Calu3 (cell line): Measurements from ENCODE around the gene SLC25A42. TPM values are rescaled to one million over a fixed set of nuclear protein-coding genes. Genes with fewer than 3 reads are reported as not detected.
A peak's percentile ranks its signal among the peaks of the same experiment; 100 is the strongest.

Source experiments
- BruUV-seq: library from RNA; stranded (reverse); fragments of 400-500 nt; replicated peaks from 2 replicates; lab custom pipeline; 2021; lab: Mats Ljungman, UMichigan
- CTCF ChIA-PET: fragments of 300-600 bp; sonication (Branson Sonifier 250); formaldehyde crosslinking; loops from one replicate; lab custom pipeline; 2022; ENCODE audit warnings: antibody characterized with exemption; lab: Charles Lee
- DNase-seq: peaks from one replicate; pipeline ENCODE4 v3.0.0; 2022
- H3K27ac Mint-ChIP-seq: one replicate; pipeline ENCODE4 v1.8.0; 2022; ENCODE audit warnings: mixed read lengths; ENCODE audit not compliant: unreplicated experiment
- H3K27me3 Mint-ChIP-seq: one replicate; pipeline ENCODE4 v1.8.0; 2022; ENCODE audit warnings: mixed read lengths; ENCODE audit not compliant: unreplicated experiment
- H3K36me3 Mint-ChIP-seq: one replicate; pipeline ENCODE4 v1.8.0; 2022; ENCODE audit warnings: mild to moderate bottlenecking, moderate library complexity, mixed read lengths; ENCODE audit not compliant: insufficient read depth, unreplicated experiment
- H3K4me1 Mint-ChIP-seq: one replicate; pipeline ENCODE4 v1.8.0; 2022; ENCODE audit warnings: mild to moderate bottlenecking, low read depth, mixed read lengths; ENCODE audit not compliant: unreplicated experiment
- H3K4me3 Mint-ChIP-seq: one replicate; pipeline ENCODE4 v1.8.0; 2022; ENCODE audit warnings: mild to moderate bottlenecking, low read depth, moderate library complexity, mixed read lengths; ENCODE audit not compliant: unreplicated experiment
- H3K9me3 Mint-ChIP-seq: one replicate; pipeline ENCODE4 v1.8.0; 2022; ENCODE audit warnings: low read depth, mixed read lengths; ENCODE audit not compliant: unreplicated experiment
- CTCF ChIP-seq: fragments of 200-600 bp; IDR thresholded peaks from one replicate; pipeline ENCODE4 v1.8.0; 2022; ENCODE audit warnings: antibody characterized with exemption; ENCODE audit not compliant: unreplicated experiment
- intact Hi-C: fragments of 100-400 bp; cut with micrococcal nuclease; formaldehyde crosslinking; loops from one replicate; pipeline ENCODE4 v1.10.0; 2022; ENCODE audit not compliant: unreplicated experiment
- total RNA-seq: library from RNA; stranded (reverse); gene quantifications from 2 replicates; pipeline ENCODE4 v1.2.3, GENCODE V29; 2022

SLC25A42 gene
- total RNA-seq, 1 experiment from 2014 or later: 7.1 TPM

DNA sequence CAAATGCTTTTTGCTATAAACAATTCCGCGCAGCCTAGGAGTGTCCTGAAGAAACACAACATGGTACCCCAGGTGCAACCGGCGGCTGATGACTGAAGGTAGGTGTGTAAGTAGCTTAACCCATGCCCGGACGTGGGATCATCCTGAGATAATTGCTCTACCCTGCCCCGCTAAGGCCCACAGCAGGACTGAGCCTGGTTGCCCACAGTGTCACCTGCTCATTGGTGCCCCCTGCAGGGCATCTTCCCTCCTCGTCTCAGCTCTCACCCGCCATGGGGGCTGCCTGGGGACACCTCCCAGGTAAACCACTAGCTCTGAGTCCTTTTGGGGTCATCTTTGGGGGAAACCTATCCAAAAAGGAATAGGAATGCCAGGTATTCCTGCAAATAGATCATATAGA, 52.2 kb downstream of the SLC25A42 start:
- H3K27me3 Mint-ChIP-seq: no peaks in the 10 kb centered on the region
- no peak overlapping the region for H3K27ac Mint-ChIP-seq
- DNase-seq: peak; percentile 15
- no peaks in the 10 kb centered on the region for H3K9me3 Mint-ChIP-seq
- no peaks in the 10 kb centered on the region for H3K4me1 Mint-ChIP-seq
- no peak overlapping the region for H3K4me3 Mint-ChIP-seq
- peaks cover 6% of the 10 kb centered on the region for H3K36me3 Mint-ChIP-seq
- intact Hi-C loops: no loop called here
- BruUV-seq: no TSS peak
- peak; percentile 35 for TF ChIP-seq CTCF
- CTCF ChIA-PET: interaction anchor here (0.7 kb wide), 1 partner anchor 9 kb away, joined by 4 read pairs; no protein-coding TSS in a partner anchor

- H3K36me3 Mint-ChIP-seq: peaks cover 6% of the 10 kb centered on the region
- intact Hi-C loops: no loop called here
- no peak for TF ChIP-seq CTCF
- BruUV-seq: no TSS peak
- no peaks in the 10 kb centered on the region for H3K4me1 Mint-ChIP-seq
- no peak overlapping the region for H3K27ac Mint-ChIP-seq
- DNase-seq: no peak
- CTCF ChIA-PET: no interaction called here
- H3K9me3 Mint-ChIP-seq: no peaks in the 10 kb centered on the region
- H3K27me3 Mint-ChIP-seq: no peaks in the 10 kb centered on the region
- no peak overlapping the region for H3K4me3 Mint-ChIP-seq
These were observed 55.8 kb downstream of the SLC25A42 start for GRCh38 chr19:19119325-19120237.

DNA sequence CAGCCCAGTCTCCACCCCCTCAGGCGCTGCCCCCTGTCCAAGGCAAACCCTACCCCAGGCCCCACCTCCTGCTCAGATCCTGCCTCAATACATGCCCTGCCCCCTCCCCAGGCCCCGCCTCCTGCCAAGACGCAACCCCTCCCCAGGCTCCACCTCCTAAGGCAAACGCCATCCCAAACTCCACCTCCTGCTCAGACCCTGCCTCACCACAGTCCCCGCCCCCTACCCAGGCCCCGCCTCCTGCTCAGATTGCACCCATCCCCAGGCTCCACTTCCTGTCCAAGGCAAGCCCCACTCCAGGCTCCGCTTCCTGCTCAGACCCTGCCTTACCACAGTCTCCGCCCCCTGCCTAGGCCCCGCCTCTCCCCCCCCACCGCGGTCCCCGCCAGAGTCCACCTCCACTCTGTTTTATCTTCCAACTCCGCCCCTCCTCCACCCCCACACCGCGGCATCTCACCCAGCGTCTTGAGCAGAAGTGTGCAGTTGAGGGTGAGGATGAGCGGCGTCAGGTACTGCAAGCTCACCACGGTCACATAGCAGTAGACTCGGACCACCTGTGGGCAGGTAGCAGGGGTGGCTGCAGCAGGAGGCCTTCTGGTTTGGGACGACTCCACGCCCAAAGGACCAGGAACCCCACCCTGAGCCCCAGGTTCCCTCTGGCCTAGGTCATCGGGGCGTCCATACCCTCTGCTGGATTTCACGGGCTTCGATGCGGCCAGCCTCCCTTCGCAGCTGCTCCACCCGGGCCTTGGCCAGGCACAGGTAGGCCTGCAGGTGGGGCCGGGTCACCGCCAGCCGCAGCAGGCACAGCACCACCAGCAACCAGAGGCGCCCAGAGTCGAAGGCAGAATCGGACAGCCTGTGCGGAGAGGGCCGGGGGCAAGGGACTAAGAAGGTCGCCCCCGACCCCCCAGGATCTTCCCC, 56.8 kb downstream of the SLC25A42 start:
- Mint-ChIP-seq H3K4me3 (no peak overlapping the region), H3K9me3 (no peaks in the 10 kb centered on the region), H3K36me3 (peaks cover 6% of the 10 kb centered on the region), H3K27me3 (no peaks in the 10 kb centered on the region), H3K4me1 (no peaks in the 10 kb centered on the region), H3K27ac (no peak overlapping the region)
- intact Hi-C loops: no loop called here
- DNase-seq: no peak
- no TSS peak for BruUV-seq
- no peak for TF ChIP-seq CTCF
- CTCF ChIA-PET: no interaction called here

- CTCF ChIA-PET: no interaction called here
- BruUV-seq: no TSS peak
These were observed 57.6 kb downstream of the SLC25A42 start for GRCh38 chr19:19121371-19121770.

More at GRCh38 chr19:19121371-19121770, 57.6 kb downstream of the SLC25A42 start:
- TF ChIP-seq CTCF: no peak
- Mint-ChIP-seq H3K27me3 (no peaks in the 10 kb centered on the region), H3K4me1 (no peaks in the 10 kb centered on the region), H3K4me3 (no peak overlapping the region), H3K36me3 (peaks cover 6% of the 10 kb centered on the region), H3K27ac (no peak overlapping the region), H3K9me3 (no peaks in the 10 kb centered on the region)
- intact Hi-C loops: no loop called here
- DNase-seq: no peak
